SK-N-SH treated with all-trans-retinoic acid at 6 μM for 48 hours (cell line): ENCODE results near the gene NPM3.

Experiments
- ATAC-seq: fragments of 200-7000 bp; cut with Tn5 transposase; 3 replicates; pipeline ENCODE4 v1.9.1; 2020; ENCODE audit warnings: mild to moderate bottlenecking, moderate library complexity
- CSDC2 ChIP-seq: fragments of 250-450 bp; sonication (Bioruptor Pico); IDR thresholded peaks from 2 replicates; pipeline ENCODE4 v1.5.0; 2020; ENCODE audit warnings: mild to moderate bottlenecking, moderate library complexity
- ESRRG ChIP-seq: fragments of 250-450 bp; sonication (Bioruptor Pico); IDR thresholded peaks from 2 replicates; pipeline ENCODE4 v1.6.1; 2021; ENCODE audit warnings: mild to moderate bottlenecking
- GLIS3 ChIP-seq: fragments of 250-450 bp; sonication (Bioruptor Pico); IDR thresholded peaks from 2 replicates; pipeline ENCODE4 v1.5.0; 2020; ENCODE audit warnings: mild to moderate bottlenecking, moderate library complexity
- ISL1 ChIP-seq: fragments of 250-450 bp; sonication (Bioruptor Pico); IDR thresholded peaks from 2 replicates; pipeline ENCODE4 v2.1.2; 2022; ENCODE audit warnings: mild to moderate bottlenecking, moderate library complexity
- PPARA ChIP-seq: fragments of 250-450 bp; sonication (Bioruptor Pico); IDR thresholded peaks from 2 replicates; pipeline ENCODE4 v1.5.0; 2020; ENCODE audit warnings: mild to moderate bottlenecking, borderline replicate concordance
- RARB ChIP-seq: fragments of 250-450 bp; sonication (Bioruptor Pico); IDR thresholded peaks from 2 replicates; pipeline ENCODE4 v1.8.0; 2021; ENCODE audit warnings: mild to moderate bottlenecking, moderate library complexity
- SNAI2 ChIP-seq: fragments of 250-450 bp; sonication (Bioruptor Pico); IDR thresholded peaks from 2 replicates; pipeline ENCODE4 v1.5.0; 2020; ENCODE audit warnings: mild to moderate bottlenecking, moderate library complexity
- TOX ChIP-seq: fragments of 250-450 bp; sonication (Bioruptor Pico); IDR thresholded peaks from 2 replicates; pipeline ENCODE4 v1.8.0; 2021; ENCODE audit warnings: mild to moderate bottlenecking, moderate library complexity, borderline replicate concordance
- ZC3H10 ChIP-seq: fragments of 250-450 bp; sonication (Bioruptor Pico); IDR thresholded peaks from 2 replicates; pipeline ENCODE4 v1.5.1; 2021; ENCODE audit warnings: mild to moderate bottlenecking, moderate library complexity
- ZFP3 ChIP-seq: fragments of 250-450 bp; sonication (Bioruptor Pico); IDR thresholded peaks from 2 replicates; pipeline ENCODE4 v1.5.0; 2020; ENCODE audit warnings: mild to moderate bottlenecking, moderate library complexity
- ZNF565 ChIP-seq: fragments of 450-650 bp; formaldehyde crosslinking; conservative IDR thresholded peaks from 2 replicates; pipeline ENCODE4 v1.5.0; 2020; ENCODE audit warnings: low read depth, mild to moderate bottlenecking, moderate library complexity
- ZNF70 ChIP-seq: fragments of 450-650 bp; formaldehyde crosslinking; IDR thresholded peaks from 2 replicates; pipeline ENCODE4 v1.5.0; 2020; ENCODE audit warnings: mild to moderate bottlenecking, moderate library complexity
- ZNF8 ChIP-seq: fragments of 450-650 bp; formaldehyde crosslinking; IDR thresholded peaks from 2 replicates; pipeline ENCODE4 v1.5.0; 2020; ENCODE audit warnings: mild to moderate bottlenecking, moderate library complexity
- TF ChIP-seq, protein P1 (sequence below): fragments of 250-450 bp; sonication (Bioruptor Pico); IDR thresholded peaks from 2 replicates; pipeline ENCODE4 v1.5.0; 2020; ENCODE audit warnings: mild to moderate bottlenecking, moderate library complexity
- TF ChIP-seq, protein P2 (sequence below): fragments of 250-450 bp; sonication (Bioruptor Pico); IDR thresholded peaks from 2 replicates; pipeline ENCODE4 v1.8.0; 2021; ENCODE audit warnings: low read depth, mild to moderate bottlenecking, moderate library complexity, borderline replicate concordance
- TF ChIP-seq, protein P3 (sequence below): fragments of 250-450 bp; sonication (Bioruptor Pico); IDR thresholded peaks from 2 replicates; pipeline ENCODE4 v1.5.1; 2020; ENCODE audit warnings: low read depth, mild to moderate bottlenecking, moderate library complexity
- TF ChIP-seq, protein P4 (sequence below): fragments of 250-450 bp; sonication (Bioruptor Pico); IDR thresholded peaks from 2 replicates; pipeline ENCODE4 v1.5.1; 2021; ENCODE audit warnings: mild to moderate bottlenecking, moderate library complexity

Gene NPM3

DNA sequence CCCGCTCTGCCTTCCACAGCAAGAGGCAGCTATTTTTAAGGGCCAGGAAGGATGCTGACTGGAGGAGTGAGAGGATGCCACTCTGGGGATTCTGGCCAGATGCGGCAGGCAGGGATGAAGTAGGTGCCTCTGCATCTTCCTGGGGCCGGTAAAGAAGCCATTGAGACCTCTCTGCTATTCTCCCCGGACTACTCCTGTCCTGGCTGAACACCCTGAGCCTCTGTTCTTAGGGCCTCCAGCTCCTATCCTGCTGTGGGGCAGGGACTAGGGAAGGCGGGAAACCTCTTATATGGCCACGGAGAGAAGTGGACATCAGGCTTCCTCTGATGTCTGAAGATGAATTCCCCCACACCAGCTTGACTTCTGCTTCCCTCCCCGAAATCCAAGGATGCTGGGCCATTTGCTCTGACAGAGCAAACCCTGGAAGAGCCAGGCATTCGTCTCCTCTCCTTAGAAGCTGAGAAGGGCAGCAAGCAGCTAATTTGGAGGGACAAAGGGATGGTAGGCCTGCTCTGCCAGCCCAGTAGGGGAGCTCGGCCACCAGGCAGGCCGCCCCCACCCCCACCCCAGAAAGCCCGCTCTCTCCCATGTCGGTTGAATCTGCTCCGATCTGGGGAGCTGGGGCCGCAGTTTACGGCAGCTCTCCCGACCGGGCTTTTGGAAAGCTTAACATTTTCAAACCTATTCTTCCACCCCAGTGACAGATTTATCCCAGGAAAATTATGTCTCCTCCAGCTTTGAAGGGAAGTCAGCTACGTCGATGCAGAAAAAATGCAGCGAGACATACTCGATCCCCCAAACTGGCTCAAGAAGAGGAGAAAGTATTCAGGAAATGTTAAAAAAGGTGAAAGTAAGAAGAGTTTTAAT lies 10.1 kb downstream of the NPM3 start:
- TF ChIP-seq ZNF565 (CRISPR knock-in tag) (no peak), GLIS3 (CRISPR knock-in tag) (no peak), PPARA (no peak), SNAI2 (CRISPR knock-in tag) (no peak), CSDC2 (CRISPR knock-in tag) (no peak), ZFP3 (no peak), ZNF8 (CRISPR knock-in tag) (no peak), TOX (CRISPR knock-in tag) (no peak), RARB (CRISPR knock-in tag) (no peak), ESRRG (CRISPR knock-in tag) (no peak), ZNF70 (CRISPR knock-in tag) (no peak)
- TF ChIP-seq, protein P1, sequence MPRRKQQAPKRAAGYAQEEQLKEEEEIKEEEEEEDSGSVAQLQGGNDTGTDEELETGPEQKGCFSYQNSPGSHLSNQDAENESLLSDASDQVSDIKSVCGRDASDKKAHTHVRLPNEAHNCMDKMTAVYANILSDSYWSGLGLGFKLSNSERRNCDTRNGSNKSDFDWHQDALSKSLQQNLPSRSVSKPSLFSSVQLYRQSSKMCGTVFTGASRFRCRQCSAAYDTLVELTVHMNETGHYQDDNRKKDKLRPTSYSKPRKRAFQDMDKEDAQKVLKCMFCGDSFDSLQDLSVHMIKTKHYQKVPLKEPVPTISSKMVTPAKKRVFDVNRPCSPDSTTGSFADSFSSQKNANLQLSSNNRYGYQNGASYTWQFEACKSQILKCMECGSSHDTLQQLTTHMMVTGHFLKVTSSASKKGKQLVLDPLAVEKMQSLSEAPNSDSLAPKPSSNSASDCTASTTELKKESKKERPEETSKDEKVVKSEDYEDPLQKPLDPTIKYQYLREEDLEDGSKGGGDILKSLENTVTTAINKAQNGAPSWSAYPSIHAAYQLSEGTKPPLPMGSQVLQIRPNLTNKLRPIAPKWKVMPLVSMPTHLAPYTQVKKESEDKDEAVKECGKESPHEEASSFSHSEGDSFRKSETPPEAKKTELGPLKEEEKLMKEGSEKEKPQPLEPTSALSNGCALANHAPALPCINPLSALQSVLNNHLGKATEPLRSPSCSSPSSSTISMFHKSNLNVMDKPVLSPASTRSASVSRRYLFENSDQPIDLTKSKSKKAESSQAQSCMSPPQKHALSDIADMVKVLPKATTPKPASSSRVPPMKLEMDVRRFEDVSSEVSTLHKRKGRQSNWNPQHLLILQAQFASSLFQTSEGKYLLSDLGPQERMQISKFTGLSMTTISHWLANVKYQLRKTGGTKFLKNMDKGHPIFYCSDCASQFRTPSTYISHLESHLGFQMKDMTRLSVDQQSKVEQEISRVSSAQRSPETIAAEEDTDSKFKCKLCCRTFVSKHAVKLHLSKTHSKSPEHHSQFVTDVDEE (CRISPR knock-in tag): no peak
- TF ChIP-seq, protein P2, sequence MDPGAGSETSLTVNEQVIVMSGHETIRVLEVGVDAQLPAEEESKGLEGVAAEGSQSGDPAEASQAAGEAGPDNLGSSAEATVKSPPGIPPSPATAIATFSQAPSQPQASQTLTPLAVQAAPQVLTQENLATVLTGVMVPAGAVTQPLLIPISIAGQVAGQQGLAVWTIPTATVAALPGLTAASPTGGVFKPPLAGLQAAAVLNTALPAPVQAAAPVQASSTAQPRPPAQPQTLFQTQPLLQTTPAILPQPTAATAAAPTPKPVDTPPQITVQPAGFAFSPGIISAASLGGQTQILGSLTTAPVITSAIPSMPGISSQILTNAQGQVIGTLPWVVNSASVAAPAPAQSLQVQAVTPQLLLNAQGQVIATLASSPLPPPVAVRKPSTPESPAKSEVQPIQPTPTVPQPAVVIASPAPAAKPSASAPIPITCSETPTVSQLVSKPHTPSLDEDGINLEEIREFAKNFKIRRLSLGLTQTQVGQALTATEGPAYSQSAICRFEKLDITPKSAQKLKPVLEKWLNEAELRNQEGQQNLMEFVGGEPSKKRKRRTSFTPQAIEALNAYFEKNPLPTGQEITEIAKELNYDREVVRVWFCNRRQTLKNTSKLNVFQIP (CRISPR knock-in tag): no peak
- TF ChIP-seq, protein P3, sequence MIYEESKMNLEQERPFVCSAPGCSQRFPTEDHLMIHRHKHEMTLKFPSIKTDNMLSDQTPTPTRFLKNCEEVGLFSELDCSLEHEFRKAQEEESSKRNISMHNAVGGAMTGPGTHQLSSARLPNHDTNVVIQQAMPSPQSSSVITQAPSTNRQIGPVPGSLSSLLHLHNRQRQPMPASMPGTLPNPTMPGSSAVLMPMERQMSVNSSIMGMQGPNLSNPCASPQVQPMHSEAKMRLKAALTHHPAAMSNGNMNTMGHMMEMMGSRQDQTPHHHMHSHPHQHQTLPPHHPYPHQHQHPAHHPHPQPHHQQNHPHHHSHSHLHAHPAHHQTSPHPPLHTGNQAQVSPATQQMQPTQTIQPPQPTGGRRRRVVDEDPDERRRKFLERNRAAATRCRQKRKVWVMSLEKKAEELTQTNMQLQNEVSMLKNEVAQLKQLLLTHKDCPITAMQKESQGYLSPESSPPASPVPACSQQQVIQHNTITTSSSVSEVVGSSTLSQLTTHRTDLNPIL: no peak
- ATAC-seq: no peak

DNA sequence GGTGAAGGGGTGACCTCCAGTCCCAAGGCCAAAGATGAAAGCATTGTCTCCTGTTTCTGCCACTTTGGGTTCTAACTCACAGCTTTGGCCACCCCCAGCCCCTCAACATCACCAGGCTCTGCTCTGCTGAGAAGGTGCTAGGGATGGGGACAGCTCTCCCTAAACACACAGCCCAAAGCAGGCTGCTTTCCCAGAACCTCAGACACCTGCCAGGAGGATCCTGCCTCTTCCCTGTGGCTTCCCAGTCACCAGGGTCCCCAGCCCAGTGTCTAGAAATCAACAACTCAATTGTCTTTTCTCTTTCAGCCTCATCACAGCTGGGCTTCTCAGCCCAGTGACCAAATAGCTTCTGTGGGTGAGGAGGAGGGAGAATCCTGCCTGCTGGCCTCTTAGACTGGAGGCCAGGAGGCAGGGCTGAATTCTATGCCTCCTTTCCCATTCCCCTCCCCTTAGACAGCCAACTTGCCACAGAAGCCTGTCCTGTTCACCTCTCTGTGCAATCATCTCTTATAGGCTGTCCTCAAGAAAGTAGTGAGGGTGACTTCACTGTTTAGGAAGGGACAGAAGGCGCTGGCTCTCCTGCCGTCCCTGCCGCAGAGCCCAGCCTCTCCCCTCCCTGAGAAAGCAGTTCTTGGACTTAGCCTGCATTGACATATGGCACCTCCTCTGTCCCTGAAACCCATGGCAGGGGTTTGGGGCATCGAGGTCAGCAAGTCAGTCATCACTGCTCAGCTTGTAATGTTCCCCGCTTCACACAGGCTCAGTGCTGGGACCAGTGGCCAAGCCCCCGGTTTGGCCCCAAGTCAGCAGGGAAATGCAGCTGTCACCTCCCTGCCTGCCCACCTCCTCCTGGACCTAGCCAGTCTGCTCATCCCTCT lies 11.0 kb downstream of the NPM3 start:
- no peak for ATAC-seq
- TF ChIP-seq, protein P3: no peak
- no peak for TF ChIP-seq GLIS3 (CRISPR knock-in tag)
- no peak for TF ChIP-seq TOX (CRISPR knock-in tag)
- TF ChIP-seq, protein P4, sequence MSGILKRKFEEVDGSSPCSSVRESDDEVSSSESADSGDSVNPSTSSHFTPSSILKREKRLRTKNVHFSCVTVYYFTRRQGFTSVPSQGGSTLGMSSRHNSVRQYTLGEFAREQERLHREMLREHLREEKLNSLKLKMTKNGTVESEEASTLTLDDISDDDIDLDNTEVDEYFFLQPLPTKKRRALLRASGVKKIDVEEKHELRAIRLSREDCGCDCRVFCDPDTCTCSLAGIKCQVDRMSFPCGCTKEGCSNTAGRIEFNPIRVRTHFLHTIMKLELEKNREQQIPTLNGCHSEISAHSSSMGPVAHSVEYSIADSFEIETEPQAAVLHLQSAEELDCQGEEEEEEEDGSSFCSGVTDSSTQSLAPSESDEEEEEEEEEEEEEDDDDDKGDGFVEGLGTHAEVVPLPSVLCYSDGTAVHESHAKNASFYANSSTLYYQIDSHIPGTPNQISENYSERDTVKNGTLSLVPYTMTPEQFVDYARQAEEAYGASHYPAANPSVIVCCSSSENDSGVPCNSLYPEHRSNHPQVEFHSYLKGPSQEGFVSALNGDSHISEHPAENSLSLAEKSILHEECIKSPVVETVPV (CRISPR knock-in tag): no peak
- TF ChIP-seq, protein P2 (CRISPR knock-in tag): no peak
- TF ChIP-seq ZC3H10 (CRISPR knock-in tag): no peak
- TF ChIP-seq ISL1: no peak
- no peak for TF ChIP-seq ZNF565 (CRISPR knock-in tag)
